IMR-90 (cell line): ENCODE results near the gene SH3BGRL. TPM values are rescaled to one million over a fixed set of nuclear protein-coding genes. Genes with fewer than 3 reads are reported as not detected.
A peak's percentile ranks its signal among the peaks of the same experiment; 100 is the strongest.

ENCODE experiments used
- ATAC-seq: fragments of 200-7000 bp; cut with Tn5 transposase; 2 replicates; pipeline ENCODE4 v1.9.1; 2020; ENCODE audit warnings: low read depth, mild to moderate bottlenecking, moderate library complexity
- BruUV-seq: library from RNA; stranded (reverse); fragments of 400-500 nt; replicated peaks from 2 replicates; lab custom pipeline; 2021; lab: Mats Ljungman, UMichigan
- CTCF ChIA-PET: fragments of 300-600 bp; formaldehyde crosslinking; extraction: SDS; loops from one replicate; lab custom pipeline; 2021; ENCODE audit warnings: antibody characterized with exemption; lab: Yijun Ruan, JAX
- POLR2A ChIA-PET: fragments of 300-600 bp; sonication (Branson Sonifier 250); formaldehyde crosslinking; loops from one replicate; lab custom pipeline; 2022; ENCODE audit warnings: antibody characterized with exemption; ENCODE audit not compliant: unreplicated experiment; lab: Charles Lee
- DNase-seq: peaks from one replicate; pipeline ENCODE4 v3.0.0; 2013
- H2AFZ ChIP-seq: replicated peaks from 2 replicates; pipeline ENCODE3; 2013; ENCODE audit warnings: low read length, mild to moderate bottlenecking; ENCODE audit not compliant: poor library complexity
- H2AK5ac ChIP-seq: 2 replicates; pipeline ENCODE4 v1.6.1; 2013; ENCODE audit warnings: low read depth, low read length, inconsistent platforms
- H2AK9ac ChIP-seq: replicated peaks from 2 replicates; pipeline ENCODE3; 2013; ENCODE audit warnings: mild to moderate bottlenecking, low read depth, low read length, moderate library complexity; ENCODE audit not compliant: poor library complexity
- H2BK120ac ChIP-seq: 2 replicates; pipeline ENCODE4 v1.6.1; 2013; ENCODE audit warnings: low read depth, low read length, inconsistent platforms
- H2BK15ac ChIP-seq: 3 replicates; pipeline ENCODE4 v1.6.1; 2013; ENCODE audit warnings: low read depth, low read length, inconsistent platforms
- H2BK20ac ChIP-seq: 2 replicates; pipeline ENCODE4 v1.6.1; 2013; ENCODE audit warnings: low read depth, mild to moderate bottlenecking, inconsistent platforms, low read length, moderate library complexity
- H2BK5ac ChIP-seq: 2 replicates; pipeline ENCODE4 v1.6.1; 2013; ENCODE audit warnings: mild to moderate bottlenecking, low read depth, low read length, inconsistent platforms; ENCODE audit not compliant: poor library complexity, severe bottlenecking
- H3K14ac ChIP-seq: replicated peaks from 2 replicates; pipeline ENCODE4 v1.6.1; 2013; ENCODE audit warnings: low read depth, low read length, inconsistent platforms
- H3K18ac ChIP-seq: 2 replicates; pipeline ENCODE4 v1.6.1; 2013; ENCODE audit warnings: low read depth, low read length, control low read depth
- H3K23ac ChIP-seq: 2 replicates; pipeline ENCODE4 v1.6.1; 2013; ENCODE audit warnings: low read depth, low read length, inconsistent platforms
- H3K27ac ChIP-seq: 2 replicates; pipeline ENCODE4 v1.5.1; 2013; ENCODE audit warnings: mild to moderate bottlenecking, control low read depth, low read length; ENCODE audit not compliant: insufficient read depth
- H3K27me3 ChIP-seq: 2 replicates; pipeline ENCODE4 v1.6.1; 2013; ENCODE audit warnings: low read length; ENCODE audit not compliant: control insufficient read depth, insufficient read depth
- H3K36me3 ChIP-seq: 2 replicates; pipeline ENCODE4 v1.6.1; 2013; ENCODE audit warnings: low read length, mixed read lengths; ENCODE audit not compliant: control insufficient read depth, insufficient read depth
- H3K4ac ChIP-seq: 2 replicates; pipeline ENCODE4 v1.6.1; 2013; ENCODE audit warnings: low read depth, low read length, inconsistent platforms
- H3K4me1 ChIP-seq: 2 replicates; pipeline ENCODE4 v1.6.1; 2013; ENCODE audit warnings: low read length, mixed read lengths; ENCODE audit not compliant: control insufficient read depth, insufficient read depth
- H3K4me2 ChIP-seq: 2 replicates; pipeline ENCODE4 v1.6.1; 2013; ENCODE audit warnings: low read depth, mild to moderate bottlenecking, control low read depth, low read length, moderate library complexity
- H3K4me3 ChIP-seq: 2 replicates; pipeline ENCODE4 v1.5.1; 2013; ENCODE audit warnings: low read depth, mild to moderate bottlenecking, control low read depth, low read length, moderate library complexity; ENCODE audit not compliant: insufficient read depth
- H3K56ac ChIP-seq: 2 replicates; pipeline ENCODE4 v1.6.1; 2013; ENCODE audit warnings: low read length, inconsistent platforms; ENCODE audit not compliant: insufficient read depth; ENCODE audit errors: extremely low read depth
- H3K79me1 ChIP-seq, 2 experiments: 2 replicates each; pipeline ENCODE4 v1.6.1; 2013; ENCODE audit warnings: low read length in 2 of 2, inconsistent platforms in 1 of 2, low read depth in 1 of 2
- H3K9ac ChIP-seq: 2 replicates; pipeline ENCODE4 v1.6.1; 2013; ENCODE audit warnings: low read depth, low read length, control low read depth
- H3K9me1 ChIP-seq: 2 replicates; pipeline ENCODE4 v1.6.1; 2013; ENCODE audit warnings: low read length, inconsistent platforms; ENCODE audit not compliant: insufficient read depth
- H3K9me3 ChIP-seq: 2 replicates; pipeline ENCODE4 v1.6.1; 2013; ENCODE audit warnings: low read length; ENCODE audit not compliant: control insufficient read depth, insufficient read depth
- H4K20me1 ChIP-seq: 2 replicates; pipeline ENCODE4 v1.6.1; 2013; ENCODE audit warnings: low read length, inconsistent platforms; ENCODE audit not compliant: insufficient read depth
- H4K5ac ChIP-seq: 2 replicates; pipeline ENCODE4 v1.6.1; 2013; ENCODE audit warnings: mild to moderate bottlenecking, low read depth, low read length, control low read depth
- H4K8ac ChIP-seq, 2 experiments: 2 replicates each; pipeline ENCODE4 v1.6.1; 2013; ENCODE audit warnings: low read depth in 2 of 2, low read length in 2 of 2, control low read depth in 1 of 2, inconsistent platforms in 1 of 2
- H4K91ac ChIP-seq: 2 replicates; pipeline ENCODE4 v1.6.1; 2013; ENCODE audit warnings: low read depth, low read length, inconsistent platforms; ENCODE audit not compliant: insufficient read depth
- CTCF ChIP-seq: conservative IDR thresholded peaks from 2 replicates; pipeline ENCODE4 v1.5.1; 2012; ENCODE audit warnings: mild to moderate bottlenecking, low read depth, low read length, improper control_type of control experiment
- MAFK ChIP-seq: IDR thresholded peaks from 2 replicates; pipeline ENCODE4 v1.6.1; 2012; ENCODE audit warnings: low read depth, low read length, improper control_type of control experiment
- RAD21 ChIP-seq: IDR thresholded peaks from 2 replicates; pipeline ENCODE4 v1.6.1; 2012; ENCODE audit warnings: low read length, improper control_type of control experiment
- RCOR1 ChIP-seq: IDR thresholded peaks from 2 replicates; pipeline ENCODE4 v1.6.1; 2012; ENCODE audit warnings: mild to moderate bottlenecking, low read length, improper control_type of control experiment; ENCODE audit not compliant: insufficient replicate concordance
- WGBS, 2 experiments: methylation state at CpG; one replicate each; pipeline versions ENCODE4 v1.1.5 to v1.1.7; 2013; ENCODE audit warnings: missing lambda C conversion rate in 2 of 2; ENCODE audit not compliant: insufficient read length in 1 of 2; ENCODE audit errors: extremely low coverage in 2 of 2; 5-methylcytosine and 5-hydroxymethylcytosine counted together
- dilution Hi-C: fragments of 300-500 bp; cut with HindIII; formaldehyde crosslinking; loops from one replicate; pipeline ENCODE4 v1.14.3; 2018; ENCODE audit warnings: low sequenced_read_pairs; ENCODE audit not compliant: unreplicated experiment
- in situ Hi-C: fragments of 300-500 bp; cut with MboI; formaldehyde crosslinking; loops from 3 replicates; pipeline ENCODE4 v1.14.3; 2019; ENCODE audit warnings: low sequenced_read_pairs, inconsistent platforms, mixed read lengths
- intact Hi-C: fragments of 100-400 bp; cut with micrococcal nuclease; formaldehyde crosslinking; loops from 2 replicates; pipeline ENCODE4 v1.10.0; 2022
- polyA plus RNA-seq, 3 experiments: library from polyadenylated mRNA; depleted of rRNA; stranded (reverse); fragments of >200 nt; gene quantifications; 2 replicates each; pipeline ENCODE4 v1.2.3, GENCODE V29; 2012; ENCODE audit warnings: low replicate concordance in 1 of 3
- total RNA-seq: library from RNA; depleted of rRNA; stranded (reverse); fragments of >200 nt; gene quantifications from 2 replicates; pipeline ENCODE4 v1.2.3, GENCODE V29; 2012

The SH3BGRL gene
- total and polyA plus RNA-seq, 2 of the 4 experiments (the other 2 are of a cell fraction), result 50.7 to 110 TPM

- CTCF ChIA-PET, result no interaction called here
- Histone ChIP-seq H2BK5ac (no peak overlapping the region), H3K27ac (no peak overlapping the region), H2AK5ac (no peak overlapping the region), H3K4me3 (no peak overlapping the region), H3K4me2 (no peak overlapping the region), H3K23ac (no peak overlapping the region), H2AK9ac (no peak overlapping the region), H3K18ac (no peak overlapping the region), H3K9ac (no peak overlapping the region), H3K4me1 (no peaks in the 10 kb centered on the region), H4K8ac (no peak overlapping the region), H4K20me1 (no peaks in the 10 kb centered on the region), H2BK20ac (no peak overlapping the region), H2AFZ (no peak overlapping the region), H3K9me1 (no peaks in the 10 kb centered on the region), H3K14ac (no peak overlapping the region), H2BK15ac (no peak overlapping the region), H3K9me3 (no peaks in the 10 kb centered on the region), H3K79me1 (no peaks in the 10 kb centered on the region; a peak in 1 of 4 replicates), H3K36me3 (0 out of 2 replicates have a peak, but pooled peaks cover 1% of the 10 kb centered on the region), H2BK120ac (no peak overlapping the region), H3K27me3 (no peaks in the 10 kb centered on the region), H3K4ac (no peak overlapping the region), H4K91ac (no peak overlapping the region), H4K5ac (no peak overlapping the region), H3K56ac (no peak overlapping the region)
- no peak for ATAC-seq
- no peak for DNase-seq
- BruUV-seq, result no TSS peak
- TF ChIP-seq MAFK (no peak), RAD21 (no peak), RCOR1 (no peak), CTCF (0 out of 2 replicates have a peak, but pooled peaks have one; percentile 8)
- dilution Hi-C loops (no loop called here), intact Hi-C loops (no loop called here), in situ Hi-C loops (no loop called here)
- POLR2A ChIA-PET, result no interaction called here
- WGBS, 2 experiments, result no CpG with 5 or more reads among the region's 8 CpGs
Observed at GRCh38 chrX:81280148-81280547, 78.2 kb downstream of the SH3BGRL start.
